Left colon (tissue), 2 donors: ENCODE measurements around the gene FAM234A. TPM values are rescaled to one million over a fixed set of nuclear protein-coding genes. Genes with fewer than 3 reads are reported as not detected.
"Not testable (repeated sequence)": the region's sequence is repeated elsewhere in the genome, so short reads cannot be mapped to it uniquely, and the experiment has no call there.

Experiments
- ATAC-seq: fragments of 200-7000 bp; cut with Tn5 transposase; one replicate; pipeline ENCODE4 v1.9.1; 2020; ENCODE audit warnings: mild to moderate bottlenecking, moderate library complexity
- DNase-seq, 2 donors: peaks; one replicate each; pipeline ENCODE4 v3.0.0-alpha.2; 2020
- intact Hi-C, 2 donors: fragments of 100-400 bp; cut with DNase I in 1 of 2; cut with micrococcal nuclease in 1 of 2; formaldehyde crosslinking; loops; one replicate each; pipeline versions ENCODE4 v1.11.2 to v1.14.0; 2022; cut with DNase I, micrococcal nuclease
- total RNA-seq, 2 donors: library from RNA; stranded (reverse); fragmentation: NEBNext Ultra II Directional; extraction: Animal tissue kit (Norgen Biotek cat#: 25700); gene quantifications; one replicate each; pipeline ENCODE4 v1.2.1, GENCODE V29; 2021
- donor health status: DM: no; HTN: no; CAD: no.
- donor health status: DM: yes; HTN: yes; CAD: no.

FAM234A gene
- total RNA-seq, 2 donors from 2014 or later = 100 to 135 TPM

DNA sequence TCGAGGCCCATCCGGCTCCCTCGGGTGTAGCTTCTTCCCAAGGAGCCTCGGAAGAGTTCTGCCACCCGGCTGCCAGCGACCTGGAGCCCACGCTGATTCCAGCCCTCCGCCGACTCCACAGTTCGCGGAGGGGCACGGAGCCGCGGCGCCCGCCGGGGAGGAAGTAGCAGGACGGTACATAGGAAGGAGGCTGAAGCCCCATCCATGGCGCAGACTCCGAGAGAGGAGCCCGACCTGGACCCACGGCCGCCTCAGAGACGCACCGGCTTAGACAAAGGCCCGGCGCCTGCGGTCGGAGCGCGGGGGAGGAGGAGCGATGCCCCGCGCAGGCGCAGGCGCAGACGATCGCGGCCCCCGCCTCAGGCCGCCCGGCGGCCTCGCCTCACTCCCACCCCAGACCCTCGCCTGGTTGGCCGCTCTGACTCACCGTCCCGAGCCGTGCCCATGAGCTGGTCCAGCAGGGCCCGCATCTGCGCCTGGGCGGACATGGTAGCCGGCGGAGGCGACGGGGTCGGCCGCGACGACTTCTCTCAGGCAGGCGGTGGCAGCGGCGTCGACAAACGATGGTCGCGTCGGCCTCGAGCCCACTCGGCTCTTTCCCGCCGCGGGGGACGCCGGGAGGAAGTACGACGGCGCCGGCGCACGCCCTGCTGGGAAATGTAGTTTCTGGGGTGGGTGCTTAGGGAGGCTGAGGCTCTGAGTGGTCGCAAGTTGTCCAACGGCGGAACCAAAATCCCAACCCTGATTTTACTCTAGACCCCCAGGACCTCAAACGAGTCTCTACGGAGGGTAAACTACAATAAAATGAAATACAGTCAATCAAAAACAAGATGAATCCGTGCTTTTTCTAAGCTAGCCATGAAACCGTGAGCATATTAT is 5.5 kb upstream of the FAM234A start, which contains the start of gene LUC7L:
Gene LUC7L, minus strand, starts transcription at position 598 of the 879 bp plus-strand sequence. Its CDS starts 110 bp downstream, at position 488.
- ATAC-seq = peak; percentile 91
- DNase-seq = peak; percentile 86 to 92
- intact Hi-C loops = no loop called here

- ATAC-seq (no peak), DNase-seq (no peak)
- intact Hi-C loops = no loop called here
Observed at GRCh38 chr16:229731-230281, 4.8 kb upstream of the FAM234A start.

GRCh38 chr16:230351-230750 is 4.3 kb upstream of the FAM234A start:
- DNase-seq, intact Hi-C loops, ATAC-seq: not testable (repeated sequence)

- intact Hi-C loops = no loop called here
- no peak for DNase-seq
- no peak for ATAC-seq
Observed at GRCh38 chr16:230949-231348, 3.7 kb upstream of the FAM234A start.

DNA sequence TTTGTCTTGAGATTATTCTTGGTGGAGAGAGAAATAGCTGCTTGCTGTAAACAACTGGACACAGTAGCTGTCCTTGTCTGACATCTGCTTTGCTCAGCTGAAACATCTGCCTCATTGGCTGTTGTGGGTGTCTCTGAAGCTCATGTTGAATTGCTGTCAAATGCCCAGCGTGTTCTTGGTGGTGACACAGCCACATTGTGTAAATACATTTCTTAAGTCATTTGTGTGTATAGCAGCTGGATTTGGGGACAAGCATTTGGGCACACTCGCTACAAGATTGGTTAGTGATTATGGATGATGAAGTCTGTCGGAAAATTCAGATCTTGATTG is 5.3 kb downstream of the FAM234A start:
- intact Hi-C loops = no loop called here
- ATAC-seq (no peak), DNase-seq (no peak)

DNA sequence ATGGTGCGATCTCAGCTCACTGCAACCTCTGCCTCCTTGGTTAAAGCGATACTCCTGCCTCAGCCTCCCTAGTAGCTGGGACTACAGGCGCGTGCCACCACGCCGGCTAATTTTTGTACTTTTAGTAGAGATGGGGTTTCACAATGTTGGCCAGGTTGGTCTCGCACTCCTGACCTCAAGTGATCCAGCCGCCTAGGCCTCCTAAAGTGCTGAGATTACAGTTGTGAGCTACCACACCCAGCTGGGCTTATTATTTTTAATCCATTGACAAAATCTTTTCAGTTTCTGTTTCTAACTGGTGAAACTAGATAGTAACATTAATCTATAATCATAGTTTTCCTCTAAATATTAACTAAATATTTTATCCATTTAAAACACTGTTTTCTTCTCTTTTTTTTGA is 5.9 kb downstream of the FAM234A start:
- ATAC-seq (no peak), DNase-seq (no peak)
- intact Hi-C loops = no loop called here

DNA sequence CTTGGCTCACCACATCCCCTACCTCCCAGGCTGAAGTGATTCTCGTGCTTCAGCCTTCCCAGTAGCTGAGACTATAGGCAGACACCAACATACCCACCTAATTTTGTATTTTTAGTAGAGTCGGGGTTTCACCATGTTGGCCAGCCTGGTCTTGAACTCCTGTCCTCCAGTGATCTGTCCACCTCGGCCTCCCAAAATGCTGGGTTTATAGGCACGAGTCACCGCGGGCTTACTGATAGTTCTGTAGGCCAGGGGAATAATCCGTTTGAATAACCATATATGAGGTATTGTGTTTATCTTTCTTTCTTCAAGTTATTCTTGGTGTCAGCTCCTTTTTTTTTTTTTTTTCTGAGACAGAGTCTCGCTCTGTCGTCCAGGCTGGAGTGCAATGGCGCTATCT is 7.7 kb downstream of the FAM234A start:
- DNase-seq (no peak), ATAC-seq (no peak)
- intact Hi-C loops = no loop called here

- ATAC-seq (no peak), DNase-seq (no peak)
- intact Hi-C loops = no loop called here
Observed at GRCh38 chr16:243348-243747, 8.7 kb downstream of the FAM234A start.

GRCh38 chr16:245105-245504 is 10.5 kb downstream of the FAM234A start:
- no peak for DNase-seq
- intact Hi-C loops = no loop called here
- ATAC-seq = no peak

DNA sequence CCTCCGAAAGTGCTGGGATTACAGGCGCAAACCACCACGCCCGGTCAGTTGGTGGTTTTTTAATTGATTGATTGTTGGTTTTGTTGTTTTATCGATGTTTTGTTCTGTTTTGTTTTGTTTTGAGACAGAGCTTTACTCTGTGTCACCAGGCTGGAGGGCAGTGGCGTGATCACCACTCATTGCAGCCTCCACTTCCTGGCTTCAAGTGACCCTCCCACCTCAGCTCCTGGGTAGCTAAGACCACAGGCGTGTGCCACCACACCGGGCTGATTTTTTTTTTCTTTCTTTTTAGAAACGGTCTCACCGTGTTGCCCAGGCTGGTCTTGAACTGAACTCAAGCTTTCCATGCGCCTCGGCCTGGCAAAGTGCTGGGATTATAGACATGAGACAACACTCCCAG is 12.4 kb downstream of the FAM234A start:
- DNase-seq = no peak
- intact Hi-C loops = no loop called here
- no peak for ATAC-seq

GRCh38 chr16:249431-249830 is 14.8 kb downstream of the FAM234A start:
- ATAC-seq (no peak), DNase-seq (no peak)
- intact Hi-C loops = no loop called here

GRCh38 chr16:252366-253337 is 18.0 kb downstream of the FAM234A start:
- intact Hi-C loops = no loop called here
- DNase-seq (peak; percentile 59 to 69), ATAC-seq (peak; percentile 85)

DNA sequence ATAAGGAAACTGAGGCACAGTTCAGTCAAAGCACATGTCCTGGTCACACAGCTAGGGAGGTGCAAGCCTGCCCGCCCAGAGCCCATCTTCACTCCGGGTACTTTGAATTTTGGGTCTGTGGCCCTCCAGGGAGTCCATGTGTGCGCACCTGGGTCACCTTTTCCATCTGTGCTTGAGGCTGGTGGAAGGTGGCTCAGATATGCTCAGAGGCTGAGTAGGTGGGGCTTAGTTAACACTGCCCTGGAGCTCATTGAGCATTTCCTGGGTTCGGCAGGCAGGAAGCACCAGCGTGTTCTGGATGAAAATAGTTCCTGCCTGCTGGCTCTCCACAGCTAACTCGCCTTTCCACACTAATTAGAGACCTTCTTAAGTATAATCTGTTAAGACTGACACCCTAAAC is 19.2 kb downstream of the FAM234A start:
- ATAC-seq = peak; percentile 76

DNA sequence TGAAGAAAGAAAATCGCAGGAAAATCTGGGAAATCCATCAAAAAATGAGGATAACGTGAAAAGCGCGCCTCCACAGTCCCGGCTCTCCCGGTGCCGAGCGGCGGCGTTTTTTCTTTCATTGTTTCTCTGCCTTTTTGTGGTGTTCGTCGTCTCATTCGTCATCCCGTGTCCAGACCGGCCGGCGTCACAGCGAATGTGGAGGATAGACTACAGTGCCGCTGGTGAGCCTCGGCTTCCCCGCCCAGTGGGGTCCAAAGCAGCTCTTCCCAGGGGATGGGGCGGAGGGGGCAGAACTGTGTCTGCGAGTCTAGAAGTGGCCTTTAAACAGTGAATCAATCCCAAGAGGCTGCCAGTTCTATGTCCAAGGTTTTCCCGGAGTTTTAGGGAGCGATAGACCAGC is 19.8 kb downstream of the FAM234A start:
- intact Hi-C loops = no loop called here
- ATAC-seq = no peak
- DNase-seq = no peak

More for the DNA sequence above, 19.2 kb downstream of the FAM234A start:
- peak in 1 of 2 donors; percentile 57 for DNase-seq
- intact Hi-C loops = no loop called here

DNA sequence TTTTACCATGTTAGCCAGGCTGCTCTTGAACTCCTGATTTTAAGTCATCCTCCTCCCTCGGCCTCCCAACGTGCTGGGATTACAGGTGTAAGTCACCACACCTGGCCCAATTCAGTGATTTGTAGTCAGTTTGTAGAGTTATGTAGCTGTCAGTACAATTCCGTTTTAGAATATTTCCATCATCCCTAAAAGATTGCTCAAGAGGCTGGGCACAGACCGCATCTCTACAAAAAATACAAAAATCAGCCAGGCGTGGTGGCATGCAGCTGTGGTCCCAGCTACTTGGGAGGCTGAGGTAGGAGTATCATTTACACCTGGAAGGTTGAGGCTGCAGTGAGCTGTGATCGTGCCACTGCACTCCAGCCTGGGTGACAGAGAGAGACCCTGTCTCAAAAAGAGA is 20.6 kb downstream of the FAM234A start:
- intact Hi-C loops = no loop called here
- no peak for DNase-seq
- ATAC-seq = no peak

- DNase-seq, ATAC-seq, intact Hi-C loops: not testable (repeated sequence)
Observed at GRCh38 chr16:258091-258490, 23.5 kb downstream of the FAM234A start.

GRCh38 chr16:259226-259625 is 24.6 kb downstream of the FAM234A start:
- ATAC-seq = no peak
- DNase-seq = no peak
- intact Hi-C loops = no loop called here

DNA sequence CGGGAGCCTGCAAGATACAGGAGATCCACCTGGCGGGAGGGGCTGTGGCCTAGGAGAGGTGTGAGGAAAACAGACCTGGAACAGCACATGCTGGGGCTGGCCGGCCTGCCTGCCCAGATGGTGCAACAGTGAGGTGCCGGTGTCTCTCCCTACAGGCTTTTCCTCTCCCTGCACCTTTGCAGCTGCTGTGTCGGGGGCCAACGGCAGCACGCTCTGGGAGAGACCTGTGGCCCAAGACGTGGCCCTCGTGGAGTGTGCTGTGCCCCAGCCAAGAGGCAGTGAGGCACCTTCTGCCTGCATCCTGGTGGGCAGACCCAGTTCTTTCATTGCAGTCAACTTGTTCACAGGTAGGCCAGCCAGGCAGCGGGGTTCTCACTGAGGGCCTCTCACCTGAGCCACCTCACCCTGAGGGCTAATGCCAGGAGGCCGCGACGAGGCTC is 25.2 kb downstream of the FAM234A start:
- ATAC-seq = no peak
- DNase-seq = no peak
- intact Hi-C loops = no loop called here

GRCh38 chr16:260326-260725 is 25.7 kb downstream of the FAM234A start:
- intact Hi-C loops = no loop called here
- DNase-seq (no peak), ATAC-seq (no peak)
